ENCODE measurements around the gene FRS2.
"Not testable (repeated sequence)": the region's sequence is repeated elsewhere in the genome, so short reads cannot be mapped to it uniquely, and the experiment has no call there.

Gene FRS2

DNA sequence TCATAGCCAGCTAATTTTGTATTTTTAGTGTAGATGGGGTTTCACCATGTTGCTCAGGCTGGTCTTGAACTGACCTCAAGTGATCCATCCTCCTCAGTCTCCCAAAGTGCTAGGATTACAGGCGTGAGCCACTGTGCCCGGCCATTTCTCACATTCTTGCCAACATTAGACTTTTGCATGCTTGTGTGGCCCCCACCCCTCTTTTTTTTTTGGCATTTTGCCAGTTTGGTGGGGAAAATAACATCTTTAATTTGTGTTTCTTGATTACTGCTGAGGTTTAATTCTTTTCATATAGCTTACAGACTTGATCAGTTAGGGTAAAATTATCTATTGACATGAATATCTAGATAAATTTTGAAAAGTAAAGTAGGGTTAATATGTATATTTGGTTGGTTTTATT lies 118.9 kb downstream of the FRS2 start:
- no peak for DNase-seq

DNA sequence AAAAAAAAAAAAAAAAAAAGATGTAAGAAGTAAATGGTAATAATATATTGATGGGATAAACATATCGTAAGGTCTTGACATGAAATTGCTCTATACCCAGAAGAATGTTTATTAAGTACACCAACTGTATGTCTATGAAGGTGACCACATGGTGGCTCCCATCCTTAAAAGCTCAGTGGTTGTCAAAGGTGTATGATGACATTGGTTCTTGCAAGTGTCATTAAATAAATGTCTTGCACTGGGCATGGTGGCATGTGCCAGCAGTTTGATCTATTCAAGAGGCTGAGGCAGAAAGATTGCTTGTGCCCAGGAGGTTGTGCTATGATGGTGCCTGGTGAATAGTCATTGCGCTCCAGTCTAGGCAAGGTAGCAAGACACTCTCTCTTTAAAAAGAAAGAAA lies 125.5 kb downstream of the FRS2 start:
- no peak for DNase-seq

DNA sequence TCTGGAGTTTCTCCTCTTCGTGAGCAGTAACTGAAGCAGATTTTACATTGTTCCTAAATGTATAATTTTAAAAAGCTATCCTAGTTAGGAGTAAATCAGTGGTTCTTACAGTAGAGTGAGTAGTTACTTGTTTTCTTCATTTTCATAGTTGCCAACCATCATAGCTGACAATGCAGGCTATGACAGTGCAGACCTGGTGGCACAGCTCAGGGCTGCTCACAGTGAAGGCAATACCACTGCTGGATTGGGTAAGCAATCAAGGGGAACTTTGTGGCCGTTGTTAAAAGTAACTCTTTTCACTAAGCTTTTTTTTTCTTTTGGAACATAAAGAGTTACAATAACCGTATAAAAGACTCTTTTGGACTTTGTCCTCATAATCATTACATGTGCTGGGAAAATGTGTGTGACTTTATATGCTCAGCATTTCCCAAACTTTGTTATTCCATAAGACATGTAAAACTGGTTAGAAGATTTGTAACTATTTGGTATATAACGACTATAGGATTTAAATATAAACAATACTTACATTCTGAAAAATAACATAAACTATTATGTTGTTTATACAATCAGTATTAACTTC lies 128.1 kb downstream of the FRS2 start:
- DNase-seq: no peak

DNA sequence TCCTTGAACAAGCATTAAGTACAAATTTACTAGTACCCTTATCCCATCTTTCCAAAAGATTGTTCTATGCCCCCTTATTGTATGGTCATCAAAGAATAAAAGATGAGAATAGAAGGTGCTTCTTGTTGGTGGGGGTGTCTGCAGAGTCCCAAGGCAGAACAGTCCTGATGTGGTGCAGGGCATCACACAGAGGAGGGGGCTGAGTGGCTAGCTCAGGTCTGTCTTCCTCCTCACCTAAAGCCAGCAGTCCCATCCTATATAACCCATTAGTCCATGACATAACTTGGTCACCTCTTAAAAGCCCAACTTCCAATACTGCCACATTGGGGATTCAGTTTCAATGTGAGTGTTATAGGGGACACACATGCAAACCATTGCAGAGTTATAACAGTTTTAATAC lies 130.6 kb downstream of the FRS2 start:
- DNase-seq: no peak

DNA sequence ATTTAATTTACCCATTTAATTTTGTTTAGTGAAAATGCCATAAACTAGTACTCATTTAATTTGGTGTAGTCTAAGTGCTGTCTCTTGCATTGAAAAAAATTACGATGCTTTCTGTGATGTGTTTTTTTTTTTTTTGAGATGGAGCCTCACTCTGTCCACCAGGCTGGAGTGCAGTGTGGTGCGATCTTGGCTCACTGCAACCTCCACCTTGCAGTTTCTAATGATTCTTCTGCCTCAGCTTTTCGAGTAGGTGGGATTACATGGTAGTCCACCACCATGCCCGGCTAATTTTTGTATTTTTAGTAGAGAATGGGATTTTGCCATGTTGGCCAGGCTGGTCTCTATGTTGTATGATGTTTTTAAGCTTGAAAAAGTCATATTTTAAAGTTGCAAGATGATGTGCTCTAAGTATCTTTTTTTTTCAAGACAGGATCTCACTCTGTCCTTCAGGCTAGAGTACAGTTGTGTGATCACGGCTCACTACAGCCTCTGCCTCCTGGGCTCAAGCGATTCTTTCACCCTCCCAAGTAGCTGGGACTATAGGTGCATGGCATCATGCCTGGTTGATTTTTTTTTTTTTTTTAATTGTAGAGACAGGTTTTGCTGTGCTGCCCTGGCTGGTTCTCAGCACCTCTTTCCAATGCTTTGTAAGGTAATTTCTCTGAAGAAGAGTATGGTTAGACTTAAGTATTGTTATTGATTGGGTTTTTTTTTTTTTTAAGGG lies 131.9 kb downstream of the FRS2 start:
- DNase-seq: no peak

DNA sequence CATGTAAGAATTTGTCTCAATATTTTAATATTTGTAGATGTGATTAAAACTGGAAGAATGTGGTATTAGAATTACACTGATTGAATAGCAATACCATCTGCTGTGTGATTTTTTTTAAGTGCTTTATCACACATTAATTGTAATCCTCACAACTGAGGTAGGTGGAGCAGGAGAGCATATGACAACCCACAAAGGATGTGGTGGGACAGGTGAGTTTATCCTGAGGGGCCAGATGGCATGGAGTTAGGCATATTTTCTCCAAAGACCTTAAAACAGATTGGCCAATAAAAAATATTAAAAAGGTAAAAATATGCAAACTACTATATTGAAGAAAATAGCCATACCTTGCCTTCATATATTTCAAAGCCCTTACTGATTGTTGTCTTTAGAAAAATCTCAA lies 132.8 kb downstream of the FRS2 start:
- no peak for DNase-seq

DNA sequence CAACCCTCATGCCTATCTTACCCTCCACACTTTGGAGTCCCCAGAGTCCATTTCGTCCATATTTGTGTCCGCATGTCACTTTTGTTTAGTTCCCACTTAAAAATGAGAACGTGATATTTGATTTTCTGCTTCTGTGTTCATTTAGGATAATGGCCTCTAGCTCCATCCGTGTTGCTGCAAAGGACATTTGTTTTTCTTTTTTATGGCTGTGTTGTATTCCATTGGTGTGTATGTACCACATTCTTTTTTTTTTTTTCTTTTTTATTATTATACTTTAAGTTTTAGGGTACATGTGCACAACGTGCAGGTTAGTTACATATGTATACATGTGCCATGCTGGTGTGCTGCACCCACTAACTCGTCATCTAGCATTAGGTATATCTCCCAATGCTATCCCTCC lies 133.4 kb downstream of the FRS2 start:
- DNase-seq: not testable (repeated sequence)

DNA sequence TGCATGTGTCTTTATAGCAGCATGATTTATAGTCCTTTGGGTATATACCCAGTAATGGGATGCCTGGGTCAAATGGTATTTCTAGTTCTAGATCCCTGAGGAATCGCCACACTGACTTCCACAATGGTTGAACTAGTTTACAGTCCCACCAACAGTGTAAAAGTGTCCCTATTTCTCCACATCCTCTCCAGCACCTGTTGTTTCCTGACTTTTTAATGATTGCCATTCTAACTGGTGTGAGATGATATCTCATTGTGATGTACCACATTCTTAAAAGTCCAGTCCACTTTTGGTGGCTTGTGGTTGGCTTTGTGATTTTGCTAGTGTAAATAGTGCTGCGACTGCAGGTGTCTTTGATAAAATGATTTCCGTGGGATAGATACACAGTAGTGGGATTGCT lies 134.1 kb downstream of the FRS2 start:
- DNase-seq: not testable (repeated sequence)

DNA sequence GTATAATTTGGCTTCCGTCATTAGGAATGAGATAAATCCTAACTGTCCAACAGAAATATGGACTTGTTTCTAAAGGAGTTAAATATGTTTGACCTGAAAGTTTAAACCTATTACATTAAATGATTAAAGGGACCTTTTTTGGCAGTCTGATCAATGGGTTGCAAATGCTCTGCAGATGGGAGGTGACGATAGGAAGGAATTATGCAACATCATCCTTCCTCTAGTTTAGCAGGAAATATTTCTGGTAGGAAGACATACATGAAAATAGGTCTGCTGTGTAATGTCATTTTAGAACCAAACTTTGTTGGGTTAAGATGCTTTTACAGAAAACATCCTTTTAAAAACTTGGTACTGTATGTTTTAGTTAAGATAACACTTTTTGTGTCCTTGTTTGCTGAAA lies 137.9 kb downstream of the FRS2 start:
- no peak for DNase-seq

DNA sequence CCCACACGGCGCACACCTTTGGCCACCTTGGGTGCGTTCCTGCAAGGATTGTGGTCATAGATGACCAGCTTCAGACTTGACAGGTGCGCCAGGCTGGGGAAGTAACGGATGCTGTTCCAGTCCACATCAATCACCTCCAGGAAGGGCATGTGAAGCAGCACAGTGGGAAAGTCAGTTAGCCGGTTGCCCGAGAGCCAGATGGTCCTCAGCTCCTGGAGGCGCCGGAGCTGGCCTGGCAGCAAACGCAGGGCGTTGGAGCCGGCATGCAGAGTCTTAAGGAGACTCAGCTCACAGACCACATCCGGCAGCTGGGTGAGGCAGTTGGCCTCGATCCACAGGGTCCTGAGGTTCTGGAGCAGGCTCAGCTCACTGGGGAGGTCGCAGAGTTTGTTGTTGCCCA lies 139.9 kb downstream of the FRS2 start:
- no peak for DNase-seq

DNA sequence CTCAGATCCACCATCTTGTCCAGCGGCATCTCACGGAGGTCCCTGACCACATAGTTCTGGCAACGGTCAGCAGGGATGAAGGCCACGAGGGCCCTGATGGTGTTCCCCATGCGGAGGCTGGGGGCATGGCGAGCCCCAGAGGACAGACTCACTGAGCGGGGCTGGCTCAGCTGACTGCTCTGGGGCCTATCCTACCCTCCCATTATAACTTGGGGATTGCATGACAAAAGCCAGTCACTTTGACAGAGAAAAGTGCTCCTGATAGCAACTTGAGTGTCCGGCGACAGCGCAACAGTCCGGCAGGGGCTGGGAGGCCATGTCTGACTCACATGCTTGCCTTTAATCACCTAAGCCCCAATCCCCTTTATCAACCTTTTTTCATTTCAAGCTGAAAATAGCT lies 140.5 kb downstream of the FRS2 start, which contains the start of gene LRRC10:
LRRC10 (minus strand) TSS at position 179 of the 400 bp plus-strand sequence; CDS start at position 110, 69 bp downstream.
- no peak for DNase-seq

DNA sequence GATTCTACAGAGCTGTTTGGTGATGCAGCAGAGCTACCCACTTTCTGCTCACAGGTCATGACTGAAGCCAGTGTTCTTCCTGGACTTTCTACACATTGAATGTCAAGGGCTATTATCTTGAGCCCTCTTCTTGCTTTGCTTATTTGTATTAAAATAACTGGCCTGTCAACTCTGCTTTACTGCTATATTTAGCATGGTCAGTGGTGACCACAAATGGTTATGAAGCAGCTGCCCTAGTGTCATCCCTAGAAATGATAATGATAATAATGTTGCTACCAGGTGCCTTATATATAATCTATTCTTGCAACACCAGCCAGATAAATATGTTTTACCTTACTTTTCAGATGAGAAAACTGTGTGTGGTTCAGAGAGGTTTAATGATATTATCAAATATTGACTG lies 143.2 kb downstream of the FRS2 start:
- no peak for DNase-seq

DNA sequence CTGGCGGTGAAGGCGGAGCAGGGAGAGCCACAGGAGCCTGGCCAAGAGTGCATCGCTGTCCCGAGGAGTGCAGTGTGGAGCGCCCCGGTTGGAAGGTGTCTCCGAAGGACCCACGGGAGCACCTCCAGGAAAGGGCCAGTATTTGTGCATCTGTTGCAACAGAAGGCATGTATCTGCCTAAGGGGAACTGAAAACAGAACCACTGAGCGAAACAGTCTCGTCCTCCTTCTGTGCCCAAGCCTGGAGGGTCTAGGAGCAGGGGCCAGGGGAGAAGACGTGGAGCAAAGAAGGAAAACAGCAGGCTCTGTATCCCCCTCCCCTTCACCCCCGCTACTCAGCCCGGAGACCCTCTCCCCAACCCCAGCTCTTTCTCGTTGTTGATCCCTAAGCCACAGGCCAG lies 145.8 kb downstream of the FRS2 start:
- DNase-seq: no peak

DNA sequence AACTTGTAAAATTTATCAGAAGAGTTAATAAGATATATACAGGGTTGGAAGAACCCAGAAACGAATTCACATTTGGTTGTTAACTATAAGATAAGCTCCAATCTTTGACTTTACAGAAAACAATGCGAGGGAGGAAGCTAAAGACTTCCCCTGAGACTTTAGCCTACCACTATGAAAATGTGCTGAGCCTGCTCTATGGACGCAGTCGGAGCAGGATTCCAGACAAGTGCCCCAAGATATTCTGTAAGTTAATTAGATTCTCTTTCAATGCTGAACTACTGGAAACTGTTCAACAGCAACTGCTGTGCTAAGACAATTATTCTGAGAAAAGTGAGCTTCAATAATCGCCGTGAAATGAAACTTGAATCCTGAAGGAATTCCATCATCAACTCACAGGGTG lies 148.9 kb downstream of the FRS2 start:
- no peak for DNase-seq

DNA sequence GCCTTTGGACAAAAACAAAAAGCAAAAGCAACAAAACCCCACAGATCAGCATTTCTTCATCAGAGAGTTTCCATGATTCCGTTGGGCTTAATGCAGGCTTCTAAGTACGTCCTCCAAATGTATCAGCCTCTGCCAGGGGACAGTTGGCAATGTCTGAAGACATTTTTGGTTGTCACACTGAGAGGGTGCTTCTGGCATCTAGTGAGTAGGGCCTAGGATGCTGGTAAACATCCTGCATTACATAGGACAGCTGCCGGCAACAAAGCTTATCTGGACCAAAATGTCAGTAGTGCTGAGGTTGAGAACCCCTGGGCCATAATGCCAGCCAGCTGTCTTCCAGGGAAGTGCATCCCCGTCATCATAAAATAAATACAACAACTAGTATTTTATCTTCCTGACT lies 149.9 kb downstream of the FRS2 start:
- DNase-seq: no peak

DNA sequence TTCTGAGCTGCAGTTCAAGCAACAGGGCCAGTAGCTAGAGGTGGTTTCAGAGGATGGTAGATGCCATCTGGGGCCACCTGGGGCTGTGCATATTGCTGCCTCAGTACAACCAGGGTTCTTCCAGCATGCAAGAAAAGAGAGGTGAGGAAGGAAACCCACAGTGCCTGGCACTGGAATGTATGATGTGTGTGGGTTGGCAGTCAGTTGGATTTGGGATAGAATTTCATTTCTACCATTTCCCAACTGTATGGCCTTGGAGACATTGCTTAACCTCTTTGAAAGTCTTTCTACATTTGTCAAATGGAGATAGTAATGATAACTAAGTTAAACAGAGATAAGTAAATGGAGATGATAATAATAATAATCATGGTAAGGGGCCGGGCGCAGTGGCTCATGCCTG lies 150.7 kb downstream of the FRS2 start:
- DNase-seq: no peak

DNA sequence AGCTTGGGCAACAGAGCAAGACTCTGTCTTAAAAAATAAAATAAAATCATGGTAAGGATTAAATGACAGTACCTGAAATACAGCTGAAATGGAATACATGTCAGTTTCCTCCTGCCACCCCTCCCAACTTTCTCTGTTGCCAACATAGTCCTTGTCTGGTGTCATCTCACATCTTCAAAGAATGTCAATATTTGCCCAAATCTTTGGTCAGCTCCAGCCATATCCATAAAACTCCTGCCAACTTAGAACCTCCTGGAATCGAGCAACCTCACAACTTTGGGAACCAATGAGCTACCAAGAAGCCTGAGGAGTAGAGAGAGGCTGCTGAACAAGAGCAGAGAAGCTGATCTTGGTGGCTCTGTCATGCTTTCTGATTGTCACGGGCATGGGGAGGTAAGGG lies 151.4 kb downstream of the FRS2 start:
- no peak for DNase-seq

DNA sequence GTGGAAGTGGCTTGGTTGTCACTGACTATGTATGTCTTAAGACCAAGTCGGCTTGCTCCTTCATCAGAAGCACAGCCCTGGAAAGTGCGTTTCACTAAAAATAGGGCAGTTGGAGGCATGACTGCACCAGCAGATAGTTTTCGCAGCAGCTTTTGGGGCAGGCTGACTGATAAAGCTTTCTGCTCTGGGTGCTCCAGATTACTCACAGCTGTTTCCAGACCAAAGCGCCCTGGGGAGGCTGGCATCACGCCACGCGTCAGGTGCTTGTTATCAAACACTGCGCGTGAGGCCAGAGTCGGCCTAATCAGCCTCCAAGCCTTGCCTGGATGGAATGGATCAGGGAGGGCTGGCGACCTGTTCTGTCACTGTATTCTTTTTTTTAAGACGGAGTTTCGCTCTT lies 153.8 kb downstream of the FRS2 start:
- DNase-seq: peak; percentile 88

DNA sequence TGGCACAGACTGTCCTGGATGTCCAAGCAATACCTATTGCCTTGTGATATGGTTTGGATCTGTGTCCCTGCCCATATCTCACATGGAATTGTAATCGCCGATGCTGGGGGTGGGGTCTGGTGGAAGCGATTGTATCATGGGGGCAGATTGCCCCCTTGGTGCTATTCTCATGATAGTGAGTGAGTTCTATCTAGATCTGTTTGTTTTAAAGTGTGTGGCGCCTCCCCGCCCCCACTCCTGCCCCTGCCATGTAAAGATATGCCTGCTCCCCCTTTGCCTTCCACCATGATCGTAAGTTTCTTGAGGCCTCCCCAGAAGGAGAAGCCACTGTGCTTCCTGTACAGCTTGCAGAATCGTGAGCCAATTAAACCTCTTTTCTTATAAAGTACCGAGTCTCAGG lies 157.3 kb downstream of the FRS2 start:
- DNase-seq: no peak

Data from NCI-H146 (cell line).